ENCODE results near the gene MIDN.
"Not testable (repeated sequence)": the region's sequence is repeated elsewhere in the genome, so short reads cannot be mapped to it uniquely, and the experiment has no call there.

The MIDN gene

GRCh38 chr19:1241417-1242095 lies 6.8 kb upstream of the MIDN start, which contains the start of gene ATP5F1D:
Gene ATP5F1D (plus strand): TSS chr19:1241751. CDS start chr19:1241851, 100 bp downstream.
- in situ Hi-C loops (cut with MboI; ENCODE audit: low pct_unique_long_range_greater_than_20kb, low sequenced_read_pairs) = no loop called here
- peak; percentile 93 for DNase-seq

- peak; percentile 81 for DNase-seq
- in situ Hi-C loops (cut with MboI; ENCODE audit: low pct_unique_long_range_greater_than_20kb, low sequenced_read_pairs) = no loop called here
Measured at GRCh38 chr19:1243768-1244692, 4.4 kb upstream of the MIDN start.

- in situ Hi-C loops (cut with MboI; ENCODE audit: low pct_unique_long_range_greater_than_20kb, low sequenced_read_pairs) = no loop called here
- no peak for DNase-seq
Measured at GRCh38 chr19:1244693-1245451, 3.5 kb upstream of the MIDN start.

GRCh38 chr19:1245494-1246264 lies 2.7 kb upstream of the MIDN start:
- in situ Hi-C loops (cut with MboI; ENCODE audit: low pct_unique_long_range_greater_than_20kb, low sequenced_read_pairs) = no loop called here
- no peak for DNase-seq

GRCh38 chr19:1246265-1247087 lies 1.9 kb upstream of the MIDN start:
- in situ Hi-C loops (cut with MboI; ENCODE audit: low pct_unique_long_range_greater_than_20kb, low sequenced_read_pairs) = not testable (repeated sequence)

GRCh38 chr19:1247748-1248138 lies 640 bp upstream of the MIDN start:
- in situ Hi-C loops (cut with MboI; ENCODE audit: low pct_unique_long_range_greater_than_20kb, low sequenced_read_pairs) = no loop called here
- DNase-seq = no peak

More at GRCh38 chr19:1246265-1247087, 1.9 kb upstream of the MIDN start:
- not testable (repeated sequence) for DNase-seq

- in situ Hi-C loops (cut with MboI; ENCODE audit: low pct_unique_long_range_greater_than_20kb, low sequenced_read_pairs) = no loop called here
- DNase-seq = peak; percentile 71
Measured at GRCh38 chr19:1248786-1249297, 459 bp downstream of the MIDN start.

GRCh38 chr19:1249298-1249989 lies 1.1 kb downstream of the MIDN start:
- in situ Hi-C loops (cut with MboI; ENCODE audit: low pct_unique_long_range_greater_than_20kb, low sequenced_read_pairs) = no loop called here
- DNase-seq = peak; percentile 93

- no peak for DNase-seq
- in situ Hi-C loops (cut with MboI; ENCODE audit: low pct_unique_long_range_greater_than_20kb, low sequenced_read_pairs) = no loop called here
Measured at GRCh38 chr19:1249990-1250436, 1.6 kb downstream of the MIDN start.

- in situ Hi-C loops (cut with MboI; ENCODE audit: low pct_unique_long_range_greater_than_20kb, low sequenced_read_pairs) = no loop called here
- peak; percentile 47 for DNase-seq
Measured at GRCh38 chr19:1250437-1251260, 2.3 kb downstream of the MIDN start.

GRCh38 chr19:1251330-1252220 lies 3.2 kb downstream of the MIDN start:
- in situ Hi-C loops (cut with MboI; ENCODE audit: low pct_unique_long_range_greater_than_20kb, low sequenced_read_pairs) = no loop called here

GRCh38 chr19:1252221-1252820 lies 3.9 kb downstream of the MIDN start:
- DNase-seq = peak; percentile 89
- in situ Hi-C loops (cut with MboI; ENCODE audit: low pct_unique_long_range_greater_than_20kb, low sequenced_read_pairs) = no loop called here

More at GRCh38 chr19:1251330-1252220, 3.2 kb downstream of the MIDN start:
- DNase-seq = peak; percentile 86

GRCh38 chr19:1252821-1253513 lies 4.6 kb downstream of the MIDN start:
- in situ Hi-C loops (cut with MboI; ENCODE audit: low pct_unique_long_range_greater_than_20kb, low sequenced_read_pairs) = no loop called here
- peak; percentile 77 for DNase-seq

GRCh38 chr19:1253514-1254080 lies 5.2 kb downstream of the MIDN start:
- DNase-seq = no peak
- in situ Hi-C loops (cut with MboI; ENCODE audit: low pct_unique_long_range_greater_than_20kb, low sequenced_read_pairs) = no loop called here
